Mesothelial cell of epicardium (in vitro differentiated cells): ENCODE results near the gene MYH10. TPM values are rescaled to one million over a fixed set of nuclear protein-coding genes. Genes with fewer than 3 reads are reported as not detected.

Experiments used
- DNase-seq, 2 experiments: peaks; one replicate each; pipeline ENCODE4 v3.0.0; 2021; ENCODE audit warnings: low spot score in 2 of 2; ENCODE audit not compliant: unreplicated experiment in 2 of 2
- H3K27ac Mint-ChIP-seq: 2 replicates; pipeline ENCODE4 v1.8.0; 2021; ENCODE audit warnings: mixed read lengths
- H3K27me3 Mint-ChIP-seq: 2 replicates; pipeline ENCODE4 v1.8.0; 2021; ENCODE audit warnings: low read depth, mixed read lengths
- H3K36me3 Mint-ChIP-seq: 2 replicates; pipeline ENCODE4 v1.8.0; 2021; ENCODE audit warnings: mixed read lengths
- H3K4me1 Mint-ChIP-seq: 2 replicates; pipeline ENCODE4 v1.8.0; 2021; ENCODE audit warnings: mixed read lengths
- H3K4me3 Mint-ChIP-seq: 2 replicates; pipeline ENCODE4 v1.8.0; 2021; ENCODE audit warnings: mild to moderate bottlenecking, moderate library complexity, mixed read lengths
- H3K9me3 Mint-ChIP-seq: 2 replicates; pipeline ENCODE4 v1.8.0; 2021; ENCODE audit warnings: mixed read lengths
- CTCF ChIP-seq: fragments of 200-600 bp; sonication (generic); IDR thresholded peaks from one replicate; pipeline ENCODE4 v1.5.0; 2021; ENCODE audit warnings: antibody characterized with exemption; ENCODE audit not compliant: unreplicated experiment
- total RNA-seq: library from RNA; stranded (reverse); gene quantifications from 3 replicates; pipeline ENCODE4 v1.2.1, GENCODE V29; 2021

MYH10 gene
- total RNA-seq, 1 donor from 2014 or later: 328 TPM

- Mint-ChIP-seq H3K9me3 (peaks cover 18% of the 10 kb centered on the region), H3K4me3 (no peak overlapping the region), H3K27ac (no peak overlapping the region), H3K27me3 (peaks cover 1% of the 10 kb centered on the region), H3K36me3 (peaks cover 7% of the 10 kb centered on the region), H3K4me1 (no peaks in the 10 kb centered on the region)
- DNase-seq: no peak
- TF ChIP-seq CTCF: no peak
Observed at GRCh38 chr17:8656693-8657092, 26.2 kb upstream of the MYH10 start.

DNA sequence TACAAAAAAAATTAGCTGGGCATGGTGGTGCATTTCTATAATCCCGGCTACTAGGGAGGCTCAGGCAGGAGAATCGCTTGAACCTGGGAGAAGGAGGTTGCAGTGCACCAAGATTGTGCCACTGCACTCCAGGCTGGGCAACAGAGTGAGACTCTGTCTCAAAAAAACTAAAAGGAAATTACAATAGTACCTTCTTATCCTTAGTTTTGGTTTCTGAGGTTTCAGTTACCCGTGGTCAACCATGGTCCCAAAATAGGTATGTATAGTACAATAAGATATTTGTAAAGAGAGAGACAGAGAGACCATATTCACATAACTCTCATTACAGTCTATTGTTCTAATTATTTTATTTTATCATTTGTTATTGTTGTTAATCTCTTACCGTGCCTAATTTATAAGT, 24.3 kb upstream of the MYH10 start:
- Mint-ChIP-seq H3K4me3 (no peak overlapping the region), H3K4me1 (no peaks in the 10 kb centered on the region), H3K27me3 (no peaks in the 10 kb centered on the region), H3K36me3 (peaks cover 7% of the 10 kb centered on the region), H3K9me3 (peaks cover 18% of the 10 kb centered on the region), H3K27ac (no peak overlapping the region)
- no peak for TF ChIP-seq CTCF
- DNase-seq: no peak

DNA sequence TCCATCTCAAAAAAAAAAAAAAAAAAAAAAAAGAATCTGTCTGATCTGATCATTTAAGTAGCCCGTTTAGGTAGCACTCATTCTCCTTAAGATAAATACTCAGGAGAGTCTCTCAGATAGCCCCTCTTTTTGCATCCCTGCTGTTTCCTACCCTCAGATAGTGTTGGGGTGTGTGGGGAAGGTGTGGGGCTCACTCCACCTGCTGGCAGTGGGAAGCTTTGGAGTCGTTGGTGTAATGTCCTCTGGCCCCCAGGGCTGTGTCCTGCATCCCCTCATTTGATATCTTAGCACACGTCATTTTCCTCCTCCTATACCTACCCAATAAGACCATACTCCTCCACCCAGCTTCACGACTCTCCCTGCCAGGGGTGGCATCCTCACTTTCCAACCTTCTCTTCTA, 20.5 kb upstream of the MYH10 start:
- Mint-ChIP-seq H3K27me3 (no peaks in the 10 kb centered on the region), H3K9me3 (peaks cover 7% of the 10 kb centered on the region), H3K4me3 (no peak overlapping the region), H3K27ac (no peak overlapping the region), H3K36me3 (no peaks in the 10 kb centered on the region), H3K4me1 (peaks cover 4% of the 10 kb centered on the region)
- DNase-seq: no peak
- TF ChIP-seq CTCF: no peak

DNA sequence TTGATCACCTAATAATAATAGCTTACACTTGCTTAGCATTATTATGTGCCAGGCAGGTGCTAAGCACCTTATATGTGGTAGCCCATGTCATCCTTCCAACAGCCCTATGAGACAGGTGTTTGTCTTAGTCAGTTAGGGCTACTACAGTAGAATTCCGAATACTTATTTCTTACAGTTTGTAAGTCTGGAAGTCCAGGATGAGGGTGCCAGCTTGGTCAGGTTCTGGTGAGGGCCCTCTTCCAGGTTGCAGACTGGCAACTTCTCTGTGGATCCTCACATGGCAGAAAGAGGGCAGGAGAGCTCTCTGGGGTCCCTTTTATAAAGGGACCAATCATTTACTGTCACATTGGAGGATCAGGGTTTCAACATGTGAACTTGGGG, 19.6 kb upstream of the MYH10 start:
- peaks cover 7% of the 10 kb centered on the region for H3K9me3 Mint-ChIP-seq
- DNase-seq: no peak
- no peak overlapping the region for H3K27ac Mint-ChIP-seq
- H3K4me3 Mint-ChIP-seq: no peak overlapping the region
- H3K4me1 Mint-ChIP-seq: peaks cover 4% of the 10 kb centered on the region
- H3K36me3 Mint-ChIP-seq: no peaks in the 10 kb centered on the region
- no peak for TF ChIP-seq CTCF
- no peaks in the 10 kb centered on the region for H3K27me3 Mint-ChIP-seq

GRCh38 chr17:8649157-8650118, 18.9 kb upstream of the MYH10 start:
- TF ChIP-seq CTCF: no peak
- Mint-ChIP-seq H3K36me3 (no peaks in the 10 kb centered on the region), H3K4me1 (peaks cover 4% of the 10 kb centered on the region), H3K9me3 (peaks cover 7% of the 10 kb centered on the region), H3K27ac (no peak overlapping the region), H3K27me3 (no peaks in the 10 kb centered on the region), H3K4me3 (no peak overlapping the region)
- no peak for DNase-seq
